NCI-H524 (cell line): ENCODE results near the gene STPG3.
A peak's percentile ranks its signal among the peaks of the same experiment; 100 is the strongest.

ENCODE experiments used
- DNase-seq, 2 experiments: peaks; one replicate each; lab custom pipeline; 2025; lab: John Stamatoyannopoulos, UW

STPG3 gene

GRCh38 chr9:137222190-137223077 lies 28.7 kb upstream of the STPG3 start, which contains the start of gene RNF208:
TSS of gene RNF208 (minus strand) at chr9:137222240. CDS start at chr9:137221212, 1,028 bp downstream.
- DNase-seq = peak in 1 of 2 experiments; percentile 54

- peak; percentile 97 to 99 for DNase-seq
Observed at GRCh38 chr9:137223078-137223970, 27.8 kb upstream of the STPG3 start.

- no peak for DNase-seq
Observed at GRCh38 chr9:137224830-137225694, 26.0 kb upstream of the STPG3 start, which contains the start of gene CYSRT1. TSS of gene CYSRT1 (plus strand) at chr9:137225174. CDS start at chr9:137225622, 448 bp downstream.

- DNase-seq = no peak
Observed at GRCh38 chr9:137225699-137226331, 25.3 kb upstream of the STPG3 start.

- DNase-seq = no peak
Observed at GRCh38 chr9:137226338-137227053, 24.6 kb upstream of the STPG3 start.

- DNase-seq = peak; percentile 62 to 88
Observed at GRCh38 chr9:137227054-137227852, 23.8 kb upstream of the STPG3 start, which contains the start of gene RNF224. TSS of gene RNF224 (plus strand) at chr9:137227502. CDS start at chr9:137228336, 834 bp downstream.

- DNase-seq = no peak
Observed at GRCh38 chr9:137227853-137228505, 23.1 kb upstream of the STPG3 start.

- DNase-seq = no peak
Observed at GRCh38 chr9:137228506-137228967, 22.5 kb upstream of the STPG3 start.

- no peak for DNase-seq
Observed at GRCh38 chr9:137228968-137229896, 21.9 kb upstream of the STPG3 start.

GRCh38 chr9:137229903-137230704 lies 21.0 kb upstream of the STPG3 start:
- no peak for DNase-seq

GRCh38 chr9:137230705-137231371 lies 20.2 kb upstream of the STPG3 start, which contains the start of gene SLC34A3:
TSS of gene SLC34A3 (plus strand) at chr9:137230901. CDS start at chr9:137231703, 802 bp downstream.
- DNase-seq = no peak

GRCh38 chr9:137231372-137232039 lies 19.6 kb upstream of the STPG3 start:
- no peak for DNase-seq

GRCh38 chr9:137232101-137232500 lies 19.0 kb upstream of the STPG3 start:
- DNase-seq = no peak

- no peak for DNase-seq
Observed at GRCh38 chr9:137232510-137232909, 18.6 kb upstream of the STPG3 start.
